HepG2 (cell line): ENCODE results near the gene SDR42E2. TPM values are rescaled to one million over a fixed set of nuclear protein-coding genes. Genes with fewer than 3 reads are reported as not detected.

Experiments
- BRF2 ChIP-seq: sonication (generic); formaldehyde crosslinking; IDR thresholded peaks from 2 replicates; pipeline ENCODE4 v1.8.1; 2022; ENCODE audit warnings: mild to moderate bottlenecking, missing genetic modification reagents
- E2F2 ChIP-seq: sonication (generic); formaldehyde crosslinking; IDR thresholded peaks from 2 replicates; pipeline ENCODE4 v1.4.0; 2020; ENCODE audit warnings: missing genetic modification reagents, borderline replicate concordance
- FIP1L1 ChIP-seq: fragments of 200-400 bp; formaldehyde crosslinking; IDR thresholded peaks from 2 replicates; pipeline ENCODE4 v1.6.1; 2018; ENCODE audit warnings: low read depth, mild to moderate bottlenecking, low read length, moderate library complexity, borderline replicate concordance; ENCODE audit not compliant: insufficient read depth
- FOXO1 ChIP-seq: sonication (generic); formaldehyde crosslinking; IDR thresholded peaks from 2 replicates; pipeline ENCODE4 v1.4.0; 2020; ENCODE audit warnings: missing genetic modification reagents
- HES4 ChIP-seq: sonication (generic); formaldehyde crosslinking; IDR thresholded peaks from 2 replicates; pipeline ENCODE4 v1.9.0; 2021; ENCODE audit warnings: mild to moderate bottlenecking, missing genetic modification reagents, borderline replicate concordance
- HMGA1 ChIP-seq: sonication (generic); formaldehyde crosslinking; conservative IDR thresholded peaks from 2 replicates; pipeline ENCODE4 v1.4.0; 2020; ENCODE audit warnings: missing genetic modification reagents
- JARID2 ChIP-seq: sonication (generic); formaldehyde crosslinking; IDR thresholded peaks from 2 replicates; pipeline ENCODE4 v1.8.1; 2023; ENCODE audit warnings: missing genetic modification reagents, inconsistent platforms; ENCODE audit not compliant: insufficient replicate concordance
- JUN ChIP-seq: sonication (generic); formaldehyde crosslinking; IDR thresholded peaks from 2 replicates; pipeline ENCODE4 v1.4.0; 2020; ENCODE audit warnings: mild to moderate bottlenecking, missing genetic modification reagents
- MTF2 ChIP-seq: sonication (generic); formaldehyde crosslinking; IDR thresholded peaks from 2 replicates; pipeline ENCODE4 v1.5.0; 2020; ENCODE audit warnings: missing genetic modification reagents, borderline replicate concordance
- NFYC ChIP-seq: IDR thresholded peaks from 2 replicates; pipeline ENCODE4 v1.6.1; 2016; ENCODE audit warnings: missing genetic modification reagents, missing compliant biosample characterization
- NR3C1 ChIP-seq: sonication (generic); formaldehyde crosslinking; IDR thresholded peaks from 2 replicates; pipeline ENCODE4 v1.4.0; 2020; ENCODE audit warnings: missing genetic modification reagents
- SMAD1 ChIP-seq: sonication (generic); formaldehyde crosslinking; IDR thresholded peaks from 2 replicates; pipeline ENCODE4 v1.4.0; 2020; ENCODE audit warnings: missing genetic modification reagents, low read depth, mild to moderate bottlenecking, borderline replicate concordance
- SP2 ChIP-seq: sonication (generic); formaldehyde crosslinking; IDR thresholded peaks from 2 replicates; pipeline ENCODE4 v1.5.1; 2020; ENCODE audit warnings: mild to moderate bottlenecking, missing genetic modification reagents
- SRSF4 ChIP-seq: fragments of 200-400 bp; formaldehyde crosslinking; IDR thresholded peaks from one replicate; pipeline ENCODE4 v1.6.1; 2018; ENCODE audit warnings: mild to moderate bottlenecking, low read depth, low read length, moderate library complexity; ENCODE audit not compliant: poor library complexity, severe bottlenecking
- TAF15 ChIP-seq: fragments of 200-400 bp; formaldehyde crosslinking; IDR thresholded peaks from one replicate; pipeline ENCODE4 v1.6.1; 2018; ENCODE audit warnings: mild to moderate bottlenecking, low read depth, low read length; ENCODE audit not compliant: poor library complexity, severe bottlenecking
- ZKSCAN8 ChIP-seq: IDR thresholded peaks from 2 replicates; pipeline ENCODE4 v1.6.1; 2016; ENCODE audit warnings: borderline replicate concordance, missing genetic modification reagents, missing compliant biosample characterization
- ZNF260 ChIP-seq: sonication (generic); formaldehyde crosslinking; IDR thresholded peaks from 2 replicates; pipeline ENCODE4 v1.4.0; 2020; ENCODE audit warnings: missing genetic modification reagents, low read depth, mild to moderate bottlenecking, borderline replicate concordance
- ZNF263 ChIP-seq: sonication (generic); formaldehyde crosslinking; IDR thresholded peaks from 2 replicates; pipeline ENCODE4 v1.4.0; 2020; ENCODE audit warnings: missing genetic modification reagents
- ZNF282 ChIP-seq: fragments of 450-650 bp; IDR thresholded peaks from 2 replicates; pipeline ENCODE4 v1.6.1; 2018; ENCODE audit not compliant: partially characterized antibody
- ZNF350 ChIP-seq: sonication (generic); formaldehyde crosslinking; IDR thresholded peaks from 2 replicates; pipeline ENCODE4 v1.4.0; 2020; ENCODE audit warnings: mild to moderate bottlenecking, low read depth, missing genetic modification reagents, borderline replicate concordance
- ZNF451 ChIP-seq: sonication (generic); formaldehyde crosslinking; IDR thresholded peaks from 2 replicates; pipeline ENCODE4 v1.5.0; 2020; ENCODE audit warnings: mild to moderate bottlenecking, missing genetic modification reagents
- ZNF510 ChIP-seq: sonication (generic); formaldehyde crosslinking; IDR thresholded peaks from 2 replicates; pipeline ENCODE4 v1.4.0; 2020; ENCODE audit warnings: low read depth, mild to moderate bottlenecking, missing genetic modification reagents
- ZNF552 ChIP-seq: sonication (generic); formaldehyde crosslinking; IDR thresholded peaks from 2 replicates; pipeline ENCODE4 v1.9.0; 2022; ENCODE audit warnings: missing genetic modification reagents, mild to moderate bottlenecking, borderline replicate concordance
- ZNF639 ChIP-seq: conservative IDR thresholded peaks from 2 replicates; pipeline ENCODE4 v1.6.1; 2018; ENCODE audit warnings: missing genetic modification reagents
- ZNF713 ChIP-seq: sonication (generic); formaldehyde crosslinking; IDR thresholded peaks from 2 replicates; pipeline ENCODE4 v1.4.0; 2020; ENCODE audit warnings: mild to moderate bottlenecking, missing genetic modification reagents
- ZSCAN12 ChIP-seq: sonication (generic); formaldehyde crosslinking; IDR thresholded peaks from 2 replicates; pipeline ENCODE4 v1.9.0; 2021; ENCODE audit warnings: mild to moderate bottlenecking, missing genetic modification reagents
- polyA plus RNA-seq, 8 experiments: library from polyadenylated mRNA; depleted of rRNA in 3 of 8; stranded (reverse) in 7 of 8; unstranded in 1 of 8; fragments of >200 nt; fragmentation: Illumina TruSeq in 4 of 8; extraction: Trizol in 4 of 8; gene quantifications; 2 replicates each; pipeline versions ENCODE4 v1.2.1 to v1.2.3, GENCODE V29; 2011 to 2016; ENCODE audit warnings: low read depth in 4 of 8, missing spikeins in 1 of 8, mixed read lengths in 1 of 8; ENCODE audit not compliant: insufficient read depth in 1 of 8
- total RNA-seq, 5 experiments: library from RNA; depleted of rRNA; stranded (reverse); fragments of >200 nt; fragmentation: Illumina TruSeq; extraction: Trizol; gene quantifications; 2 replicates each; pipeline ENCODE4 v1.2.3, GENCODE V29; 2016; ENCODE audit warnings: low read depth in 1 of 5

Gene SDR42E2
- total and polyA plus RNA-seq, 2 of the 13 experiments (the other 11 are each of a cell fraction or from before 2014, with no cell fraction given) = 0.05 to 0.11 TPM

GRCh38 chr16:22190081-22190775 lies 27.9 kb downstream of the SDR42E2 start (continued):
- TF ChIP-seq ZNF713 (CRISPR knock-in tag) (peak; percentile 98; the same call in 1 of the 2 replicates), NFYC (CRISPR knock-in tag) (0 out of 2 replicates have a peak, but pooled peaks have one; percentile 24), BRF2 (CRISPR knock-in tag) (0 out of 2 replicates have a peak, but pooled peaks have one; percentile 29), JARID2 (no peak), SRSF4 (no peak), ZNF282 (no peak), ZNF639 (CRISPR knock-in tag) (peak; percentile 89; the same call in 1 of the 2 replicates), SP2 (CRISPR knock-in tag) (peak; percentile 45; the same call in 1 of the 2 replicates), NR3C1 (CRISPR knock-in tag) (no peak), HES4 (CRISPR knock-in tag) (peak; percentile 97), JUN (CRISPR knock-in tag) (peak; percentile 81; the same call in 1 of the 2 replicates), ZNF263 (peak; percentile 31; the same call in 1 of the 2 replicates), ZNF451 (peak; percentile 99), ZNF510 (CRISPR knock-in tag) (peak; percentile 97; the same call in 1 of the 2 replicates), ZKSCAN8 (CRISPR knock-in tag) (peak; percentile 71; the same call in 1 of the 2 replicates), ZNF552 (CRISPR knock-in tag) (peak; percentile 98), ZNF260 (CRISPR knock-in tag) (peak; percentile 85; the same call in 1 of the 2 replicates), FIP1L1 (no peak; the same call in 1 of the 2 replicates), ZNF350 (CRISPR knock-in tag) (no peak; the same call in 1 of the 2 replicates), FOXO1 (CRISPR knock-in tag) (peak; percentile 78; the same call in 1 of the 2 replicates), ZSCAN12 (peak; percentile 91), SMAD1 (CRISPR knock-in tag) (peak; percentile 99; the same call in 1 of the 2 replicates), MTF2 (CRISPR knock-in tag) (peak; percentile 78; the same call in 1 of the 2 replicates), E2F2 (peak; percentile 99), TAF15 (peak; percentile 21), HMGA1 (CRISPR knock-in tag) (no peak)
